Ovary (tissue), 9 donors: Measurements from ENCODE around the gene AKT3. TPM values are rescaled to one million over a fixed set of nuclear protein-coding genes. Genes with fewer than 3 reads are reported as not detected.

Source experiments
- DNase-seq, 5 donors: peaks; one replicate each; pipeline ENCODE4 v3.0.0-alpha.2; 2019 to 2020
- H3K27ac ChIP-seq, 2 donors: fragments of 200-600 bp; one replicate each; pipeline versions ENCODE4 v1.5.1 to v1.8.0; 2019 to 2022
- H3K27me3 ChIP-seq: fragments of 200-600 bp; one replicate; pipeline ENCODE4 v1.8.0; 2022
- H3K36me3 ChIP-seq: fragments of 200-600 bp; sonication (generic); one replicate; pipeline ENCODE4 v1.5.1; 2019
- H3K4me1 ChIP-seq: one replicate; pipeline ENCODE4 v1.8.1; 2013; ENCODE audit warnings: mild to moderate bottlenecking, moderate library complexity; ENCODE audit not compliant: insufficient read depth
- H3K4me3 ChIP-seq: fragments of 200-600 bp; sonication (generic); one replicate; pipeline ENCODE4 v1.5.1; 2017
- H3K9me3 ChIP-seq, 2 donors: fragments of 200-600 bp in 1 of 2; sonication (generic) in 1 of 2; one replicate each; pipeline versions ENCODE4 v1.5.1 to v1.8.1; 2013 to 2019; ENCODE audit warnings: mild to moderate bottlenecking in 1 of 2, moderate library complexity in 1 of 2
- CTCF ChIP-seq, 3 donors: fragments of 450-650 bp in 2 of 3; fragments of 200-600 bp in 1 of 3; IDR thresholded peaks; one replicate each; pipeline versions ENCODE4 v1.5.1 to v1.8.0; 2016 to 2022; ENCODE audit warnings: antibody characterized with exemption in 3 of 3, mild to moderate bottlenecking in 1 of 3
- EP300 ChIP-seq: sonication (generic); formaldehyde crosslinking; IDR thresholded peaks from one replicate; pipeline ENCODE4 v1.6.1; 2017; ENCODE audit warnings: antibody characterized with exemption
- POLR2A ChIP-seq: fragments of 450-650 bp; IDR thresholded peaks from one replicate; pipeline ENCODE4 v1.6.1; 2017; ENCODE audit warnings: antibody characterized with exemption, mild to moderate bottlenecking, moderate library complexity
- WGBS, 3 donors: extraction: QIAGEN DNeasy Blood & Tissue Kit in 1 of 3; methylation state at CpG; one replicate each; pipeline versions ENCODE4 v1.1.5 to v1.1.7; 2013 to 2017; 5-methylcytosine and 5-hydroxymethylcytosine counted together
- intact Hi-C, 4 donors: fragments of 100-400 bp; cut with DNase I; formaldehyde crosslinking; loops; one replicate each; pipeline versions ENCODE4 v1.11.0 to v1.15.1; 2022 to 2023
- polyA plus RNA-seq, 2 donors: library from polyadenylated mRNA; stranded (reverse); fragments of 200-250 nt in 1 of 2; fragments of 350-450 nt in 1 of 2; fragmentation: Illumina TruSeq in 1 of 2; extraction: RNeasy Lipid Tissue Mini Kit (QIAGEN cat#74804) in 1 of 2; gene quantifications; one replicate each; pipeline ENCODE4 v1.2.3, GENCODE V29; 2013 to 2014
- total RNA-seq, 7 donors: library from RNA; depleted of rRNA in 2 of 7; stranded (reverse); fragments of >200 nt in 2 of 7; fragmentation: NEBNext Ultra II Directional in 3 of 7; extraction: Animal tissue kit (Norgen Biotek cat#: 25700) in 3 of 7; gene quantifications; one replicate each; pipeline versions ENCODE4 v1.1.0 to v1.2.4, GENCODE V29; 2016 to 2023
- donor health status: DM: no; HTN: no; CAD: no; lungs with moderate emphysema.
- donor health status: DM: no; HTN: no; CAD: no.
- donor health status: Bipolar disorder and iron deficiency.
- donor health status: DM: yes; HTN: yes; CAD: no.
- donor health status: DM: no; HTN: no; CAD: no.
- donor health status: DM: yes; HTN: yes; CAD: no.

The AKT3 gene
- total and polyA plus RNA-seq, 9 donors = 27.2 to 202 (median 111) TPM

GRCh38 chr1:243489158-243489527 lies 360.9 kb downstream of the AKT3 start:
- Histone ChIP-seq H3K36me3 (no peaks in the 10 kb centered on the region), H3K4me3 (no peak overlapping the region), H3K4me1 (no peaks in the 10 kb centered on the region), H3K27me3 (no peaks in the 10 kb centered on the region), H3K9me3 (no peaks in the 10 kb centered on the region), H3K27ac (no peak overlapping the region)
- intact Hi-C loops = loop anchor here in 1 of 4 donors (10.0 kb wide), 1 partner anchor 776 kb away; no protein-coding TSS in a partner anchor
- TF ChIP-seq CTCF (IDR thresholded peaks at IDR 0.05) (no peak), POLR2A (no peak), EP300 (no peak)
- no peak for DNase-seq
- WGBS, 3 donors = 62 to 90% (median 74%) methylated on average over 24 of the region's 24 CpGs

- Histone ChIP-seq H3K27ac (no peak overlapping the region), H3K4me3 (no peak overlapping the region), H3K4me1 (no peaks in the 10 kb centered on the region), H3K27me3 (no peaks in the 10 kb centered on the region), H3K36me3 (no peaks in the 10 kb centered on the region), H3K9me3 (no peaks in the 10 kb centered on the region)
- no peak for TF ChIP-seq POLR2A
- TF ChIP-seq CTCF (IDR thresholded peaks at IDR 0.05) = no peak
- TF ChIP-seq EP300 = no peak
- 88 to 93% (median 89%) methylated on average over 20 of the region's 20 CpGs for WGBS, 3 donors
- intact Hi-C loops = loop anchor here in 1 of 4 donors (10.0 kb wide), 1 partner anchor 776 kb away; no protein-coding TSS in a partner anchor
- DNase-seq = no peak
Observed at GRCh38 chr1:243488459-243489157, 361.4 kb downstream of the AKT3 start.

GRCh38 chr1:243487649-243488227 lies 362.3 kb downstream of the AKT3 start:
- no peaks in the 10 kb centered on the region for H3K27me3 ChIP-seq
- WGBS, 3 donors = 79 to 95% (median 88%) methylated on average over 35 to 40 of the region's 40 CpGs
- H3K36me3 ChIP-seq = no peaks in the 10 kb centered on the region
- H3K4me1 ChIP-seq = peaks cover 2% of the 10 kb centered on the region
- H3K4me3 ChIP-seq = no peak overlapping the region
- intact Hi-C loops = loop anchor here in 1 of 4 donors (10.0 kb wide), 1 partner anchor 777 kb away; no protein-coding TSS in a partner anchor
- TF ChIP-seq EP300 (no peak), CTCF (IDR thresholded peaks at IDR 0.05) (no peak), POLR2A (no peak)
- H3K27ac ChIP-seq = no peak overlapping the region
- H3K9me3 ChIP-seq = no peaks in the 10 kb centered on the region
- peak in 1 of 5 donors; percentile 35 for DNase-seq

- no peak overlapping the region for H3K27ac ChIP-seq
- no peak overlapping the region for H3K4me3 ChIP-seq
- intact Hi-C loops = loop anchor here in 1 of 4 donors (10.0 kb wide), 1 partner anchor 778 kb away; no protein-coding TSS in a partner anchor
- H3K9me3 ChIP-seq = no peaks in the 10 kb centered on the region
- DNase-seq = no peak
- TF ChIP-seq POLR2A (no peak), EP300 (no peak), CTCF (IDR thresholded peaks at IDR 0.05) (no peak)
- H3K4me1 ChIP-seq = peaks cover 6% of the 10 kb centered on the region
- no peaks in the 10 kb centered on the region for H3K36me3 ChIP-seq
- no peaks in the 10 kb centered on the region for H3K27me3 ChIP-seq
- WGBS, 3 donors = 95 to 100% (median 96%) methylated on average over 11 to 15 of the region's 15 CpGs
Observed at GRCh38 chr1:243487036-243487648, 362.9 kb downstream of the AKT3 start.
